Panc1 (cell line): Measurements from ENCODE around the gene RIPK1. TPM values are rescaled to one million over a fixed set of nuclear protein-coding genes. Genes with fewer than 3 reads are reported as not detected.
"Not testable (repeated sequence)": the region's sequence is repeated elsewhere in the genome, so short reads cannot be mapped to it uniquely, and the experiment has no call there.

Experiments used
- ATAC-seq: fragments of 200-7000 bp; cut with Tn5 transposase; 2 replicates; pipeline ENCODE4 v1.9.1; 2020; ENCODE audit warnings: mild to moderate bottlenecking, moderate library complexity
- BruUV-seq: library from RNA; stranded (reverse); fragments of 400-500 nt; replicated peaks from 2 replicates; lab custom pipeline; 2021; lab: Mats Ljungman, UMichigan
- CTCF ChIA-PET: fragments of 300-600 bp; sonication (Branson Sonifier 250); formaldehyde crosslinking; loops from one replicate; lab custom pipeline; 2022; ENCODE audit warnings: antibody characterized with exemption; lab: Charles Lee
- POLR2A ChIA-PET: fragments of 300-600 bp; sonication (Branson Sonifier 250); formaldehyde crosslinking; loops from one replicate; lab custom pipeline; 2022; ENCODE audit warnings: antibody characterized with exemption; lab: Charles Lee
- DNase-seq: peaks from one replicate; pipeline ENCODE4 v3.0.0-alpha.2; 2010; ENCODE audit warnings: low read depth, low spot score
- H3K27ac ChIP-seq: 2 replicates; pipeline ENCODE4 v1.5.1; 2011; ENCODE audit warnings: mild to moderate bottlenecking, low read length, inconsistent platforms
- H3K27me3 ChIP-seq: fragments of 200-500 bp; sonication (Bioruptor generic); 2 replicates; pipeline ENCODE4 v1.6.0; 2014; ENCODE audit warnings: low read length, inconsistent platforms; ENCODE audit not compliant: control insufficient read depth, insufficient read depth
- H3K36me3 ChIP-seq: fragments of 200-500 bp; sonication (Bioruptor generic); 2 replicates; pipeline ENCODE4 v1.5.1; 2014; ENCODE audit warnings: inconsistent platforms, mild to moderate bottlenecking, low read length, moderate library complexity; ENCODE audit not compliant: control insufficient read depth, insufficient read depth
- H3K4me1 ChIP-seq: 2 replicates; pipeline ENCODE4 v1.5.1; 2011; ENCODE audit warnings: inconsistent platforms, mild to moderate bottlenecking, low read length, moderate library complexity; ENCODE audit not compliant: control insufficient read depth, insufficient read depth
- H3K4me3 ChIP-seq, 2 experiments: 2 replicates each; pipeline ENCODE4 v1.5.1; 2011 to 2012; ENCODE audit warnings: low read depth in 2 of 2, low read length in 2 of 2, mild to moderate bottlenecking in 2 of 2, inconsistent platforms in 1 of 2, moderate library complexity in 1 of 2
- H3K9me3 ChIP-seq: fragments of 200-500 bp; sonication (Bioruptor generic); 2 replicates; pipeline ENCODE4 v1.5.1; 2014; ENCODE audit warnings: low read depth, mild to moderate bottlenecking, inconsistent platforms, low read length, moderate library complexity; ENCODE audit not compliant: control insufficient read depth, insufficient read depth
- CTCF ChIP-seq: fragments of 450-650 bp; IDR thresholded peaks from 2 replicates; pipeline ENCODE4 v1.5.1; 2017; ENCODE audit warnings: mild to moderate bottlenecking
- POLR2AphosphoS5 ChIP-seq: IDR thresholded peaks from 2 replicates; pipeline ENCODE4 v1.6.1; 2012; ENCODE audit warnings: mild to moderate bottlenecking, low read depth, low read length, moderate library complexity
- REST ChIP-seq, 2 experiments: IDR thresholded peaks; 2 replicates each; pipeline ENCODE4 v1.6.1; 2011 to 2012; ENCODE audit warnings: low read depth in 2 of 2, control low read depth in 1 of 2, low read length in 1 of 2, mild to moderate bottlenecking in 1 of 2, moderate library complexity in 1 of 2; ENCODE audit not compliant: insufficient read depth in 1 of 2
- SIN3A ChIP-seq: IDR thresholded peaks from 2 replicates; pipeline ENCODE4 v1.6.1; 2012; ENCODE audit warnings: low read depth, mild to moderate bottlenecking, low read length, moderate library complexity, borderline replicate concordance; ENCODE audit not compliant: insufficient read depth
- TCF7L2 ChIP-seq: IDR thresholded peaks from 2 replicates; pipeline ENCODE4 v1.6.1; 2011; ENCODE audit warnings: mild to moderate bottlenecking, low read depth, low read length, inconsistent platforms
- in situ Hi-C: cut with HindIII; loops from 2 replicates; pipeline ENCODE4 v1.10.0; 2016; ENCODE audit warnings: low sequenced_read_pairs, low pct_unique_long_range_greater_than_20kb
- intact Hi-C: fragments of 100-400 bp; cut with micrococcal nuclease; formaldehyde crosslinking; loops from one replicate; pipeline ENCODE4 v1.10.0; 2022; ENCODE audit not compliant: unreplicated experiment
- total RNA-seq: library from RNA; stranded (reverse); gene quantifications from one replicate; pipeline ENCODE4 v1.2.1, GENCODE V29; 2021; ENCODE audit not compliant: unreplicated experiment

The RIPK1 gene
- total RNA-seq, 1 experiment from 2014 or later, result 31.6 TPM

- Histone ChIP-seq H3K27me3 (no peaks in the 10 kb centered on the region), H3K4me3 (no peak overlapping the region), H3K9me3 (no peaks in the 10 kb centered on the region), H3K27ac (no peak overlapping the region), H3K36me3 (no peaks in the 10 kb centered on the region; the same call in 1 of the 2 replicates), H3K4me1 (no peaks in the 10 kb centered on the region)
- DNase-seq (no peak), ATAC-seq (no peak)
- TF ChIP-seq POLR2AphosphoS5 (no peak), CTCF (no peak), SIN3A (no peak), TCF7L2 (no peak), REST (IDR thresholded peaks at IDR 0.05; ENCODE audit: insufficient read depth in 1 of 2, low read depth in 2 of 2, low read length in 1 of 2) (no peak)
- TSS peak; percentile 89 for BruUV-seq
- POLR2A ChIA-PET, result interaction anchor here (0.7 kb wide), 1 partner anchor 78 kb away, joined by 3 read pairs; no protein-coding TSS in a partner anchor
- CTCF ChIA-PET, result no interaction called here
- in situ Hi-C loops (no loop called here), intact Hi-C loops (no loop called here)
Measured at GRCh38 chr6:3152689-3153088, 84.4 kb downstream of the RIPK1 start.

DNA sequence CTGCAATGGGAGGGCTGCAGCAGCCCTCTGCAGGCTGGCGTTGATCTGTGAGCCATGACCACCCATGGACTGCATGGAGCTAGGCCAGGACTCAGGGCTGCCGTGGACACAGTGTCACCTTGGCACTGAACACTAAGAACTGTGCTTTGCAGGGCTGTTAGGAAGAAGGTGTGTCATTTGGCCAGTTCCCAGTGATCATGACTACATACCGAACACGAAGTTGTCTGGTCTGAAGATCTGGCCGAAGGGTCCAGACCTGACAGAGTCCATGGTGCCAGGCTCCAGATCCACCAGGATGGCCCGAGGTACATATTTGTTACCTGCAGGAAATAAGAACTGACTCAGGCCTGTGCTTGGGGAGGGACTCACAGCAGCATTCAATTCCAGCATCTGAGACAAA is 87.1 kb downstream of the RIPK1 start:
- DNase-seq, H3K36me3 ChIP-seq, H3K9me3 ChIP-seq, H3K4me3 ChIP-seq, CTCF ChIA-PET, in situ Hi-C loops, H3K27ac ChIP-seq, ATAC-seq, H3K27me3 ChIP-seq, intact Hi-C loops, BruUV-seq, POLR2A ChIA-PET: not testable (repeated sequence)
- peaks cover 11% of the 10 kb centered on the region for H3K4me1 ChIP-seq

DNA sequence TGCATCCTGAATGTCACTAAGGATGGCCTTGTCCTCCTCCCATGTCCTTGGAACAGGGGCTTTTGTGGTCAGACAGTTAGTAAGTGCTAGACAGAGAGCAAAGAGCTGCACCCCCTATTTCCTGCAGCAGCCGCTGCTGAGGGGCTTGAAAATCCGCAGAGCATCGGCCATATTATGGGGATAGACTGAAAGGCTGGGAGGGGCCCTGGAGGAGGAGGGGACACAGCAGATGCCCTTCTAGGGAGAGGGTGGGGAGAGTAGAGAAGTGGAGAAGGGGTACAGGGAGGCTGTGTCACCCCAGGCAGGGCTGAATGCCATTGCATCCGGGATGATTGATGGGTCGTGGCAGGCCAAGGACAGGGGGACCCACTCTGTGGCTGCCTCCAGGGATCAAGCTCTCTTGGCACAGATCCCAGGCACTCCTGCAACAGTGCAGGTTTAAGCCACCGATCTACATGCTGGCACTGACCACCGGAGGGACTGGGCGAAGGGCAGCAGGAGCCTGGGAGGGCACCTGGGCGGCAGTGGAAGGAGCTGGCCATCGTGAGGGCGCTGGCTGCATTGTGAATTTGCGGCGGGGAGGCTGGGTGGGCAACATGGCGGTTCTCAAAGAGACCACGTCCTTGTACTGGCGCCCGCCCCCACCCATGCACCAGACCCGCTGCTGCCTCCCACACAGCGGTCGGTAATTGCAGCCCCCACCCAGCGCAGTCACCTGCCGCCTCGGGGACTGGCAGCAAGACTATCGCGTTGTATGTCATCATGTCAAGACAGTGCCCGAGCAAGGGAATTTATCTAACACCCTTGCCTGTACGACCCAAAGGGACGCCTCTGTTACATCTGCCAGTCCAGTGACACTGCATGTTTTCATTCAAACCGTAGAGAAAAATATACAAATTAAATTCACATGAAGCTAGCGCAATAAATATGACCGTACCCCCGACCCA is 88.2 kb downstream of the RIPK1 start:
- ChIA-PET POLR2A (interaction anchor here (0.6 to 1.1 kb wide), 4 partner anchors 53 to 95 kb away, joined by 3 to 5 read pairs (median 3); no protein-coding TSS in a partner anchor), CTCF (interaction anchor here (0.6 to 1.0 kb wide), 2 partner anchors 10 to 95 kb away, joined by 3 to 5 read pairs; no protein-coding TSS in a partner anchor)
- H3K9me3 ChIP-seq, H3K36me3 ChIP-seq, H3K27me3 ChIP-seq, intact Hi-C loops, in situ Hi-C loops, DNase-seq: not testable (repeated sequence)
- peak; percentile 39 for ATAC-seq
- Histone ChIP-seq H3K4me3 (peak overlapping the region; percentile 76 to 79), H3K4me1 (peaks cover 12% of the 10 kb centered on the region), H3K27ac (peak overlapping the region; percentile 48)
- TSS peak; percentile 78 for BruUV-seq
